Measurements from ENCODE around the gene STK32C. TPM values are rescaled to one million over a fixed set of nuclear protein-coding genes. Genes with fewer than 3 reads are reported as not detected.

Gene STK32C
- total RNA-seq, 1 donor from 2014 or later: 69.2 TPM

- peaks cover 15% of the 10 kb centered on the region for H3K4me1 Mint-ChIP-seq (ENCODE audit: low read depth, unreplicated experiment)
- DNase-seq: no peak
- peaks cover 14% of the 10 kb centered on the region for H3K9me3 Mint-ChIP-seq (ENCODE audit: unreplicated experiment)
- H3K27ac Mint-ChIP-seq (ENCODE audit: unreplicated experiment): no peak overlapping the region
- no peak overlapping the region for H3K4me3 Mint-ChIP-seq (ENCODE audit: unreplicated experiment)
- no peak for TF ChIP-seq CTCF (IDR thresholded peaks at IDR 0.05; ENCODE audit: partially characterized antibody, unreplicated experiment)
- peaks cover 18% of the 10 kb centered on the region for H3K27me3 Mint-ChIP-seq (ENCODE audit: unreplicated experiment)
- H3K36me3 Mint-ChIP-seq (ENCODE audit: unreplicated experiment): peaks cover 24% of the 10 kb centered on the region
Measured at GRCh38 chr10:132304756-132305509, 2.8 kb downstream of the STK32C start.

GRCh38 chr10:132303361-132304115 lies 4.2 kb downstream of the STK32C start:
- H3K27ac Mint-ChIP-seq (ENCODE audit: unreplicated experiment): peak overlapping the region; percentile 59
- peaks cover 20% of the 10 kb centered on the region for H3K27me3 Mint-ChIP-seq (ENCODE audit: unreplicated experiment)
- H3K4me3 Mint-ChIP-seq (ENCODE audit: unreplicated experiment): peak overlapping the region; percentile 42

GRCh38 chr10:132302421-132303310 lies 5.1 kb downstream of the STK32C start:
- H3K36me3 Mint-ChIP-seq (ENCODE audit: unreplicated experiment): peaks cover 24% of the 10 kb centered on the region
- DNase-seq: no peak
- peaks cover 16% of the 10 kb centered on the region for H3K4me1 Mint-ChIP-seq (ENCODE audit: low read depth, unreplicated experiment)
- TF ChIP-seq CTCF (IDR thresholded peaks at IDR 0.05; ENCODE audit: partially characterized antibody, unreplicated experiment): no peak
- H3K9me3 Mint-ChIP-seq (ENCODE audit: unreplicated experiment): peaks cover 17% of the 10 kb centered on the region
- peaks cover 20% of the 10 kb centered on the region for H3K27me3 Mint-ChIP-seq (ENCODE audit: unreplicated experiment)
- no peak overlapping the region for H3K4me3 Mint-ChIP-seq (ENCODE audit: unreplicated experiment)
- H3K27ac Mint-ChIP-seq (ENCODE audit: unreplicated experiment): no peak overlapping the region

More at GRCh38 chr10:132303361-132304115, 4.2 kb downstream of the STK32C start:
- no peak for DNase-seq
- no peak for TF ChIP-seq CTCF (IDR thresholded peaks at IDR 0.05; ENCODE audit: partially characterized antibody, unreplicated experiment)
- H3K9me3 Mint-ChIP-seq (ENCODE audit: unreplicated experiment): peaks cover 17% of the 10 kb centered on the region
- peaks cover 24% of the 10 kb centered on the region for H3K36me3 Mint-ChIP-seq (ENCODE audit: unreplicated experiment)
- peaks cover 12% of the 10 kb centered on the region for H3K4me1 Mint-ChIP-seq (ENCODE audit: low read depth, unreplicated experiment)

GRCh38 chr10:132301371-132302330 lies 6.1 kb downstream of the STK32C start:
- Mint-ChIP-seq H3K36me3 (ENCODE audit: unreplicated experiment) (peaks cover 23% of the 10 kb centered on the region), H3K27me3 (ENCODE audit: unreplicated experiment) (peaks cover 17% of the 10 kb centered on the region)
- DNase-seq: no peak

More at GRCh38 chr10:132301371-132302330, 6.1 kb downstream of the STK32C start:
- Mint-ChIP-seq H3K4me1 (ENCODE audit: low read depth, unreplicated experiment) (peaks cover 16% of the 10 kb centered on the region), H3K9me3 (ENCODE audit: unreplicated experiment) (peaks cover 15% of the 10 kb centered on the region), H3K27ac (ENCODE audit: unreplicated experiment) (no peak overlapping the region), H3K4me3 (ENCODE audit: unreplicated experiment) (no peak overlapping the region)
- no peak for TF ChIP-seq CTCF (IDR thresholded peaks at IDR 0.05; ENCODE audit: partially characterized antibody, unreplicated experiment)

All from glutamatergic neuron (in vitro differentiated cells).